Endothelial cell of umbilical vein (primary cell): ENCODE results near the gene MICAL3. TPM values are rescaled to one million over a fixed set of nuclear protein-coding genes. Genes with fewer than 3 reads are reported as not detected.

Experiments used
- BruUV-seq: library from RNA; stranded (reverse); fragments of 400-500 nt; replicated peaks from 2 replicates; lab custom pipeline; 2021; lab: Mats Ljungman, UMichigan
- CTCF ChIA-PET: fragments of 300-600, 350-600 bp; sonication (Branson Sonifier 250); formaldehyde crosslinking; loops from one replicate; lab custom pipeline; 2021; ENCODE audit warnings: antibody characterized with exemption, inconsistent platforms; lab: Charles Lee
- POLR2A ChIA-PET: fragments of 300-600, 350-600 bp; sonication (Branson Sonifier 250); formaldehyde crosslinking; loops from one replicate; lab custom pipeline; 2021; ENCODE audit warnings: antibody characterized with exemption, inconsistent platforms; lab: Charles Lee
- DNase-seq: peaks from one replicate; pipeline ENCODE4 v3.0.0-alpha.2; 2011; ENCODE audit warnings: low read depth, low spot score
- FAIRE-seq: peaks from 2 replicates; lab custom pipeline; 2011; peaks lifted over from hg19 to GRCh38; lab: Jason Lieb, UNC
- H2AFZ ChIP-seq: 2 replicates; pipeline ENCODE4 v1.6.0; 2012; ENCODE audit warnings: low read depth, low read length, control low read depth, inconsistent platforms
- H3K27ac ChIP-seq: 2 replicates; pipeline ENCODE4 v1.5.1; 2011; ENCODE audit warnings: low read depth, mild to moderate bottlenecking, control low read depth, low read length, moderate library complexity; ENCODE audit not compliant: insufficient read depth
- H3K27me3 ChIP-seq, 2 experiments: 2 replicates each; pipeline versions ENCODE4 v1.6.0 to v1.6.1; 2011; ENCODE audit warnings: low read length in 2 of 2, mixed read lengths in 1 of 2; ENCODE audit not compliant: control insufficient read depth in 2 of 2, insufficient read depth in 2 of 2
- H3K36me3 ChIP-seq, 2 experiments: 2 replicates in 1 of 2; 3 replicates in 1 of 2; pipeline ENCODE4 v1.5.1; 2011; ENCODE audit warnings: low read length in 2 of 2, mild to moderate bottlenecking in 1 of 2, moderate library complexity in 1 of 2; ENCODE audit not compliant: control insufficient read depth in 2 of 2, insufficient read depth in 2 of 2; ENCODE audit errors: extremely low read depth in 1 of 2
- H3K4me1 ChIP-seq: 3 replicates; pipeline ENCODE4 v1.5.1; 2011; ENCODE audit warnings: mild to moderate bottlenecking, low read length; ENCODE audit not compliant: control insufficient read depth, insufficient read depth; ENCODE audit errors: extremely low read depth
- H3K4me2 ChIP-seq: 2 replicates; pipeline ENCODE4 v1.6.1; 2011; ENCODE audit warnings: low read length, control low read depth, mixed read lengths; ENCODE audit not compliant: insufficient read depth
- H3K4me3 ChIP-seq, 3 experiments: fragments of 200-600 bp in 1 of 3; sonication (generic), shearing (Covaris generic) in 1 of 3; replicated peaks in 1 of 3; 2 replicates each; pipeline ENCODE4 v1.5.1; 2011 to 2016; ENCODE audit warnings: control low read depth in 3 of 3, low read length in 3 of 3, mild to moderate bottlenecking in 2 of 3, inconsistent platforms in 1 of 3, low read depth in 1 of 3, moderate library complexity in 1 of 3; ENCODE audit not compliant: insufficient read depth in 1 of 3
- H3K79me2 ChIP-seq: 2 replicates; pipeline ENCODE4 v1.6.0; 2012; ENCODE audit warnings: low read length, inconsistent platforms; ENCODE audit not compliant: control insufficient read depth, insufficient read depth
- H3K9ac ChIP-seq: replicated peaks from 2 replicates; pipeline ENCODE3; 2011; ENCODE audit warnings: low read length, control low read depth; ENCODE audit not compliant: insufficient read depth; ENCODE audit errors: extremely low read depth
- H3K9me1 ChIP-seq: replicated peaks from 3 replicates; pipeline ENCODE4 v1.6.0; 2011; ENCODE audit warnings: mild to moderate bottlenecking, low read length; ENCODE audit not compliant: control insufficient read depth, insufficient read depth; ENCODE audit errors: extremely low read depth
- H3K9me3 ChIP-seq: replicated peaks from 2 replicates; pipeline ENCODE4 v1.5.1; 2012; ENCODE audit warnings: low read length, inconsistent platforms; ENCODE audit not compliant: control insufficient read depth, insufficient read depth
- H4K20me1 ChIP-seq: replicated peaks from 2 replicates; pipeline ENCODE3; 2011; ENCODE audit warnings: mild to moderate bottlenecking, low read length; ENCODE audit not compliant: control insufficient read depth, insufficient read depth; ENCODE audit errors: extremely low read depth
- EZH2 ChIP-seq: IDR thresholded peaks from 2 replicates; pipeline ENCODE4 v1.6.1; 2012; ENCODE audit warnings: borderline replicate concordance, low read depth, mild to moderate bottlenecking, moderate library complexity, low read length, inconsistent platforms; ENCODE audit not compliant: severe bottlenecking
- FOS ChIP-seq: IDR thresholded peaks from 2 replicates; pipeline ENCODE4 v1.6.1; 2011; ENCODE audit warnings: mild to moderate bottlenecking, low read length, moderate library complexity, borderline replicate concordance; ENCODE audit not compliant: insufficient read depth
- GATA2 ChIP-seq: IDR thresholded peaks from 2 replicates; pipeline ENCODE4 v1.7.0; 2011; ENCODE audit warnings: low read depth, mild to moderate bottlenecking, moderate library complexity, mixed read lengths, low read length; ENCODE audit not compliant: insufficient read length, insufficient read depth
- JUN ChIP-seq: IDR thresholded peaks from 2 replicates; pipeline ENCODE4 v1.6.1; 2011; ENCODE audit warnings: borderline replicate concordance, low read depth; ENCODE audit not compliant: insufficient read length, insufficient read depth
- MYC ChIP-seq: IDR thresholded peaks from one replicate; pipeline ENCODE4 v1.6.1; 2011; ENCODE audit warnings: mild to moderate bottlenecking, low read depth, low read length
- POLR2A ChIP-seq: IDR thresholded peaks from 2 replicates; pipeline ENCODE4 v1.6.1; 2012; ENCODE audit warnings: low read depth, mild to moderate bottlenecking, control low read depth, low read length
- POLR2AphosphoS5 ChIP-seq: IDR thresholded peaks from 2 replicates; pipeline ENCODE4 v1.6.1; 2012; ENCODE audit warnings: low read depth, mild to moderate bottlenecking, control low read depth, low read length, moderate library complexity; ENCODE audit not compliant: insufficient read depth
- dilution Hi-C: fragments of 300-500 bp; cut with MboI; formaldehyde crosslinking; loops from one replicate; pipeline ENCODE4 v1.15.0; 2019; ENCODE audit warnings: low sequenced_read_pairs; ENCODE audit not compliant: extremely low pct_ligation_motif_present
- intact Hi-C: fragments of 100-400 bp; cut with micrococcal nuclease; formaldehyde crosslinking; loops from one replicate; pipeline ENCODE4 v1.10.0; 2022
- polyA plus RNA-seq, 4 experiments: library from polyadenylated mRNA; depleted of rRNA in 3 of 4; stranded (reverse) in 3 of 4; unstranded in 1 of 4; fragments of >200 nt; gene quantifications; 2 replicates each; pipeline versions ENCODE4 v1.2.1 to v1.2.3, GENCODE V29; 2011 to 2012; ENCODE audit warnings: missing spikeins in 1 of 4
- total RNA-seq: library from RNA; stranded (reverse); gene quantifications from 2 replicates; pipeline ENCODE4 v1.2.3, GENCODE V29; 2021
- TF ChIP-seq, protein P1 (sequence below), 2 donors: IDR thresholded peaks; 1 replicate in 1 of 2; 2 replicates in 1 of 2; pipeline ENCODE4 v1.5.1; 2011; ENCODE audit warnings: low read length in 2 of 2, mild to moderate bottlenecking in 2 of 2, moderate library complexity in 2 of 2, control low read depth in 1 of 2, inconsistent platforms in 1 of 2, low read depth in 1 of 2; ENCODE audit not compliant: insufficient read depth in 1 of 2; ENCODE audit errors: extremely low read depth in 1 of 2
- TF ChIP-seq, protein P2 (sequence below): IDR thresholded peaks from 2 replicates; pipeline ENCODE4 v1.6.1; 2011; ENCODE audit not compliant: insufficient read depth, insufficient read length

Gene MICAL3
- total and polyA plus RNA-seq, 2 donors (not counting 3 experiments of a cell fraction or from before 2014, with no cell fraction given): 14.5 to 63.7 TPM

DNA sequence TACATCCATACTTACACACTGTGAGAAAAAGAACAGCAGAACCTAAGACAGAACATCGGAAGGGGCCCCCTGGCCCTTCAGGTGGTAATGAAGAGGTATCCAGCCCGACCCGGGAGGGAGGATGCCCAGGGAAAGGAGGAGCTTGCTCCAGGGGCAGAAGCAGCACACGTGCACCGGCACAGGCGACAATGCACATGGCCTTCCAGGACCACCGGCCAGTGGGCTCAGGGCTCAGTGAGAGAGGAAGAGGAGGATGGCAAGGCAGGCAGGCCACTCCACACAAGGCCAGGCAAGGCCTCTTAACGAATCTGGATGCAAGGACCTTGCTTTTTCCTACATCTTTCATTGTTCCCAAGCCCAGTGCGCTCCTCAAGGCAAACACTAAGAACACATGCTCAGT, 52.6 kb downstream of the MICAL3 start:
- Histone ChIP-seq H3K27ac (peak overlapping the region; percentile 16), H3K9ac (no peak overlapping the region), H3K4me1 (peaks cover 31% of the 10 kb centered on the region), H3K27me3 (no peaks in the 10 kb centered on the region), H3K9me3 (no peaks in the 10 kb centered on the region), H3K9me1 (no peaks in the 10 kb centered on the region), H3K4me3 (no peak overlapping the region), H4K20me1 (no peaks in the 10 kb centered on the region), H3K4me2 (no peak overlapping the region), H3K36me3 (no peaks in the 10 kb centered on the region), H2AFZ (no peak overlapping the region), H3K79me2 (peaks cover 72% of the 10 kb centered on the region)
- DNase-seq (no peak), FAIRE-seq (no peak)
- TF ChIP-seq POLR2AphosphoS5: no peak
- TF ChIP-seq GATA2: no peak
- TF ChIP-seq, protein P1, sequence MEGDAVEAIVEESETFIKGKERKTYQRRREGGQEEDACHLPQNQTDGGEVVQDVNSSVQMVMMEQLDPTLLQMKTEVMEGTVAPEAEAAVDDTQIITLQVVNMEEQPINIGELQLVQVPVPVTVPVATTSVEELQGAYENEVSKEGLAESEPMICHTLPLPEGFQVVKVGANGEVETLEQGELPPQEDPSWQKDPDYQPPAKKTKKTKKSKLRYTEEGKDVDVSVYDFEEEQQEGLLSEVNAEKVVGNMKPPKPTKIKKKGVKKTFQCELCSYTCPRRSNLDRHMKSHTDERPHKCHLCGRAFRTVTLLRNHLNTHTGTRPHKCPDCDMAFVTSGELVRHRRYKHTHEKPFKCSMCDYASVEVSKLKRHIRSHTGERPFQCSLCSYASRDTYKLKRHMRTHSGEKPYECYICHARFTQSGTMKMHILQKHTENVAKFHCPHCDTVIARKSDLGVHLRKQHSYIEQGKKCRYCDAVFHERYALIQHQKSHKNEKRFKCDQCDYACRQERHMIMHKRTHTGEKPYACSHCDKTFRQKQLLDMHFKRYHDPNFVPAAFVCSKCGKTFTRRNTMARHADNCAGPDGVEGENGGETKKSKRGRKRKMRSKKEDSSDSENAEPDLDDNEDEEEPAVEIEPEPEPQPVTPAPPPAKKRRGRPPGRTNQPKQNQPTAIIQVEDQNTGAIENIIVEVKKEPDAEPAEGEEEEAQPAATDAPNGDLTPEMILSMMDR (IDR thresholded peaks at IDR 0.05; ENCODE audit: extremely low read depth in 1 of 2, insufficient read depth in 1 of 2, low read depth in 1 of 2, low read length in 2 of 2): no peak
- TF ChIP-seq EZH2: no peak
- TF ChIP-seq, protein P2, sequence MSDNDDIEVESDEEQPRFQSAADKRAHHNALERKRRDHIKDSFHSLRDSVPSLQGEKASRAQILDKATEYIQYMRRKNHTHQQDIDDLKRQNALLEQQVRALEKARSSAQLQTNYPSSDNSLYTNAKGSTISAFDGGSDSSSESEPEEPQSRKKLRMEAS: no peak
- TF ChIP-seq POLR2A: no peak
- TF ChIP-seq JUN: no peak
- TF ChIP-seq MYC: no peak
- no peak for TF ChIP-seq FOS
- dilution Hi-C loops (no loop called here), intact Hi-C loops (loop anchor here (1.0 kb wide), 1 partner anchor 60 kb away; no protein-coding TSS in a partner anchor)
- CTCF ChIA-PET: interaction anchor here (1.0 to 1.9 kb wide), 3 partner anchors 9 to 51 kb away, joined by 3 to 4 read pairs (median 4); no protein-coding TSS in a partner anchor
- POLR2A ChIA-PET: no interaction called here
- BruUV-seq: no TSS peak
